Measurements from ENCODE around the gene RANBP1.
"Not testable (repeated sequence)": the region's sequence is repeated elsewhere in the genome, so short reads cannot be mapped to it uniquely, and the experiment has no call there.

The RANBP1 gene

GRCh38 chr22:20154602-20155187 lies 38.8 kb downstream of the RANBP1 start:
- no peak for DNase-seq (ENCODE audit: low read depth)

- no peak for DNase-seq (ENCODE audit: low read depth)
These were observed 39.6 kb downstream of the RANBP1 start for GRCh38 chr22:20155330-20156041.

- DNase-seq (ENCODE audit: low read depth), result no peak
These were observed 40.1 kb downstream of the RANBP1 start for GRCh38 chr22:20156042-20156389.

GRCh38 chr22:20156611-20157429 lies 40.9 kb downstream of the RANBP1 start:
- DNase-seq (ENCODE audit: low read depth), result peak; percentile 90

GRCh38 chr22:20157430-20158183 lies 41.7 kb downstream of the RANBP1 start:
- DNase-seq (ENCODE audit: low read depth), result no peak

GRCh38 chr22:20158391-20159036 lies 42.6 kb downstream of the RANBP1 start:
- no peak for DNase-seq (ENCODE audit: low read depth)

- no peak for DNase-seq (ENCODE audit: low read depth)
These were observed 43.2 kb downstream of the RANBP1 start for GRCh38 chr22:20159076-20159475.

- not testable (repeated sequence) for DNase-seq (ENCODE audit: low read depth)
These were observed 43.6 kb downstream of the RANBP1 start for GRCh38 chr22:20159531-20159930.

- DNase-seq (ENCODE audit: low read depth), result no peak
These were observed 44.1 kb downstream of the RANBP1 start for GRCh38 chr22:20160041-20160440.

- DNase-seq (ENCODE audit: low read depth), result no peak
These were observed 49.0 kb downstream of the RANBP1 start for GRCh38 chr22:20164863-20165262.

GRCh38 chr22:20165421-20165820 lies 49.5 kb downstream of the RANBP1 start:
- no peak for DNase-seq (ENCODE audit: low read depth)

- DNase-seq (ENCODE audit: low read depth), result no peak
These were observed 50.0 kb downstream of the RANBP1 start for GRCh38 chr22:20165913-20166312.

GRCh38 chr22:20166703-20167102 lies 50.8 kb downstream of the RANBP1 start:
- no peak for DNase-seq (ENCODE audit: low read depth)

GRCh38 chr22:20167643-20168322 lies 51.9 kb downstream of the RANBP1 start:
- DNase-seq (ENCODE audit: low read depth), result no peak

- DNase-seq (ENCODE audit: low read depth), result no peak
These were observed 53.4 kb downstream of the RANBP1 start for GRCh38 chr22:20169253-20169822.

- DNase-seq (ENCODE audit: low read depth), result no peak
These were observed 54.3 kb downstream of the RANBP1 start for GRCh38 chr22:20170170-20170569.

- DNase-seq (ENCODE audit: low read depth), result no peak
These were observed 55.6 kb downstream of the RANBP1 start for GRCh38 chr22:20171288-20172140.

- DNase-seq (ENCODE audit: low read depth), result no peak
These were observed 56.3 kb downstream of the RANBP1 start for GRCh38 chr22:20172141-20172613.

- no peak for DNase-seq (ENCODE audit: low read depth)
These were observed 57.3 kb downstream of the RANBP1 start for GRCh38 chr22:20173246-20173645.

GRCh38 chr22:20173772-20174171 lies 57.9 kb downstream of the RANBP1 start:
- DNase-seq (ENCODE audit: low read depth), result no peak
